CD4-positive, alpha-beta T cell (primary cell): Measurements from ENCODE around the gene ANKRD13B. TPM values are rescaled to one million over a fixed set of nuclear protein-coding genes. Genes with fewer than 3 reads are reported as not detected.

Source experiments
- ATAC-seq: fragments of 200-7000 bp; cut with Tn5 transposase; one replicate; pipeline ENCODE4 v1.10.0; 2022; ENCODE audit warnings: mild to moderate bottlenecking; ENCODE audit not compliant: poor library complexity
- CTCF ChIA-PET: fragments of 350-600 bp; sonication (Branson Sonifier 250); formaldehyde crosslinking; loops from one replicate; lab custom pipeline; 2021; ENCODE audit warnings: antibody characterized with exemption, inconsistent platforms; lab: Charles Lee
- POLR2A ChIA-PET: fragments of 350-600 bp; sonication (Branson Sonifier 250); formaldehyde crosslinking; loops from one replicate; lab custom pipeline; 2021; ENCODE audit warnings: antibody characterized with exemption, inconsistent platforms; lab: Charles Lee
- DNase-seq, 14 experiments: peaks; one replicate each; pipeline ENCODE4 v3.0.0-alpha.2; 2013 to 2020; ENCODE audit warnings: mixed read lengths in 2 of 14
- H3K27ac ChIP-seq, 2 donors: one replicate each; pipeline versions ENCODE4 v1.5.1 to v1.7.0; 2013; ENCODE audit warnings: low read length in 2 of 2, low read depth in 1 of 2, mild to moderate bottlenecking in 1 of 2
- H3K27me3 ChIP-seq, 2 experiments: 1 replicate in 1 of 2; 2 replicates in 1 of 2; pipeline versions ENCODE4 v1.6.1 to v1.7.0; 2013; ENCODE audit warnings: low read length in 2 of 2, control low read depth in 1 of 2, mild to moderate bottlenecking in 1 of 2, moderate library complexity in 1 of 2; ENCODE audit not compliant: insufficient read depth in 2 of 2, control insufficient read depth in 1 of 2
- H3K36me3 ChIP-seq: one replicate; pipeline ENCODE4 v1.6.1; 2013; ENCODE audit warnings: low read length, control low read depth; ENCODE audit not compliant: insufficient read depth
- H3K4me1 ChIP-seq: one replicate; pipeline ENCODE4 v1.6.1; 2013; ENCODE audit warnings: low read length, control low read depth; ENCODE audit not compliant: insufficient read depth
- H3K4me3 ChIP-seq: one replicate; pipeline ENCODE4 v1.5.1; 2013; ENCODE audit warnings: mild to moderate bottlenecking, low read length, moderate library complexity
- H3K9me3 ChIP-seq, 2 experiments: 1 replicate in 1 of 2; 2 replicates in 1 of 2; pipeline versions ENCODE4 v1.6.1 to v1.7.0; 2013; ENCODE audit warnings: low read length in 2 of 2, mild to moderate bottlenecking in 2 of 2, control low read depth in 1 of 2, moderate library complexity in 1 of 2; ENCODE audit not compliant: control insufficient read depth in 1 of 2, insufficient read depth in 1 of 2
- H3K27ac Mint-ChIP-seq: one replicate; pipeline ENCODE4 v1.8.0; 2020; ENCODE audit warnings: mixed read lengths
- H3K27me3 Mint-ChIP-seq: one replicate; pipeline ENCODE4 v1.8.0; 2021; ENCODE audit warnings: mixed read lengths
- H3K36me3 Mint-ChIP-seq: one replicate; pipeline ENCODE4 v1.8.0; 2021; ENCODE audit warnings: low read depth, mixed read lengths
- H3K4me1 Mint-ChIP-seq: one replicate; pipeline ENCODE4 v1.8.0; 2021; ENCODE audit warnings: low read depth, mixed read lengths
- H3K4me3 Mint-ChIP-seq: one replicate; pipeline ENCODE4 v1.8.0; 2020; ENCODE audit warnings: mild to moderate bottlenecking, mixed read lengths
- H3K9me3 Mint-ChIP-seq: one replicate; pipeline ENCODE4 v1.8.0; 2020; ENCODE audit warnings: mixed read lengths
- CTCF ChIP-seq: fragments of 200-600 bp; IDR thresholded peaks from one replicate; pipeline ENCODE4 v1.8.0; 2022; ENCODE audit warnings: antibody characterized with exemption, mild to moderate bottlenecking
- intact Hi-C, 2 experiments: fragments of 100-400 bp; cut with DNase I in 1 of 2; cut with micrococcal nuclease in 1 of 2; formaldehyde crosslinking; loops; one replicate each; pipeline versions ENCODE4 v1.15.1 to v1.9.0; 2023 to 2025; cut with DNase I, micrococcal nuclease
- total RNA-seq, 174 experiments: library from RNA in 2 of 174; stranded (reverse) in 2 of 174; gene quantifications; one replicate each; pipeline ENCODE4 v1.2.3 and lab custom pipeline; 2021 to 2026

ANKRD13B gene
- total RNA-seq, 2 experiments from 2014 or later: 2.1 to 3.0 TPM

- TF ChIP-seq CTCF: no peak
- POLR2A ChIA-PET: interaction anchor here (1.8 kb wide), 2 partner anchors 17 to 35 kb away, joined by 3 to 7 read pairs; no protein-coding TSS in a partner anchor
- peaks cover 29% of the 10 kb centered on the region for H3K36me3 Mint-ChIP-seq
- no peak overlapping the region for H3K27ac ChIP-seq
- H3K4me3 ChIP-seq: no peak overlapping the region
- CTCF ChIA-PET: interaction anchor here (1.1 to 5.0 kb wide), 3 partner anchors 20 to 46 kb away, joined by 3 to 30 read pairs (median 15); no protein-coding TSS in a partner anchor
- intact Hi-C loops: loop anchor here in 1 of 2 experiments (10.0 kb wide), 1 partner anchor 903 kb away; the partner anchor contains the start of gene GOSR1
- H3K36me3 ChIP-seq: peaks cover 37% of the 10 kb centered on the region
- no peaks in the 10 kb centered on the region for H3K9me3 ChIP-seq
- H3K4me1 Mint-ChIP-seq: peaks cover 16% of the 10 kb centered on the region
- ATAC-seq (no peak), DNase-seq (no peak)
- peak overlapping the region; percentile 82 for H3K4me3 Mint-ChIP-seq
- H3K4me1 ChIP-seq: peaks cover 29% of the 10 kb centered on the region
- H3K27me3 Mint-ChIP-seq: no peaks in the 10 kb centered on the region
- H3K27ac Mint-ChIP-seq: peak overlapping the region; percentile 42
- H3K27me3 ChIP-seq: no peaks in the 10 kb centered on the region
- H3K9me3 Mint-ChIP-seq: no peaks in the 10 kb centered on the region
Observed at GRCh38 chr17:29571486-29571882, 21.4 kb upstream of the ANKRD13B start.

- no peak overlapping the region for H3K4me3 ChIP-seq
- DNase-seq: peak in 3 of 14 experiments; percentile 0 to 38 (median 32)
- no peak overlapping the region for H3K27ac ChIP-seq
- Mint-ChIP-seq H3K9me3 (no peaks in the 10 kb centered on the region), H3K4me1 (peaks cover 16% of the 10 kb centered on the region), H3K27ac (peak overlapping the region; percentile 42), H3K27me3 (no peaks in the 10 kb centered on the region), H3K4me3 (no peak overlapping the region), H3K36me3 (peaks cover 30% of the 10 kb centered on the region)
- peaks cover 43% of the 10 kb centered on the region for H3K36me3 ChIP-seq
- H3K9me3 ChIP-seq: no peaks in the 10 kb centered on the region
- TF ChIP-seq CTCF: no peak
- peaks cover 29% of the 10 kb centered on the region for H3K4me1 ChIP-seq
- POLR2A ChIA-PET: interaction anchor here (1.1 to 1.8 kb wide), 4 partner anchors 16 to 46 kb away, joined by 3 to 7 read pairs (median 5); no protein-coding TSS in a partner anchor
- H3K27me3 ChIP-seq: no peaks in the 10 kb centered on the region
- CTCF ChIA-PET: interaction anchor here (0.8 to 5.0 kb wide), 7 partner anchors 9 to 359 kb away, joined by 3 to 30 read pairs (median 5); no protein-coding TSS in a partner anchor
- intact Hi-C loops: loop anchor here in 1 of 2 experiments (10.0 kb wide), 1 partner anchor 903 kb away; the partner anchor contains the start of gene GOSR1
- no peak for ATAC-seq
Observed at GRCh38 chr17:29571883-29572681, 20.9 kb upstream of the ANKRD13B start.

- Histone ChIP-seq H3K27me3 (no peaks in the 10 kb centered on the region), H3K9me3 (no peaks in the 10 kb centered on the region), H3K4me3 (no peak overlapping the region), H3K4me1 (peaks cover 25% of the 10 kb centered on the region), H3K27ac (no peak overlapping the region), H3K36me3 (peaks cover 51% of the 10 kb centered on the region)
- H3K4me1 Mint-ChIP-seq: peaks cover 16% of the 10 kb centered on the region
- peaks cover 34% of the 10 kb centered on the region for H3K36me3 Mint-ChIP-seq
- H3K9me3 Mint-ChIP-seq: no peaks in the 10 kb centered on the region
- POLR2A ChIA-PET: interaction anchor here (0.5 to 1.8 kb wide), 6 partner anchors 15 to 448 kb away, joined by 3 to 7 read pairs (median 4); partner anchors contain the start of gene ANKRD13B
- peak; percentile 56 for TF ChIP-seq CTCF
- DNase-seq (peak in 12 of 14 experiments; percentile 31 to 83 (median 45)), ATAC-seq (peak; percentile 60)
- intact Hi-C loops: loop anchor here in 1 of 2 experiments (10.0 kb wide), 1 partner anchor 902 kb away; the partner anchor contains the start of gene GOSR1
- no peak overlapping the region for H3K4me3 Mint-ChIP-seq
- no peaks in the 10 kb centered on the region for H3K27me3 Mint-ChIP-seq
- CTCF ChIA-PET: interaction anchor here (0.8 to 5.0 kb wide), 6 partner anchors 9 to 358 kb away, joined by 3 to 30 read pairs (median 4); no protein-coding TSS in a partner anchor
- no peak overlapping the region for H3K27ac Mint-ChIP-seq
Observed at GRCh38 chr17:29572691-29573557, 20.0 kb upstream of the ANKRD13B start.
